GM19328 (cell line): Measurements from ENCODE around the gene AR.

Experiments used
- ATAC-seq: cut with Tn5 transposase; IDR thresholded peaks from one replicate; pipeline ENCODE4 v1.9.1; 2021; ENCODE audit warnings: mild to moderate bottlenecking, moderate library complexity; ENCODE audit not compliant: unreplicated experiment

Gene AR

GRCh38 chrX:67543818-67544217 is at the start of gene AR:
Gene AR, plus strand, starts transcription at chrX:67544021. Its CDS starts 1,126 bp downstream, at chrX:67545147.
- ATAC-seq: no peak

GRCh38 chrX:67500617-67501016 is 43.2 kb upstream of the AR start:
- ATAC-seq: no peak

- no peak for ATAC-seq
Observed at GRCh38 chrX:67503004-67503403, 40.8 kb upstream of the AR start.

- no peak for ATAC-seq
Observed at GRCh38 chrX:67503453-67503852, 40.4 kb upstream of the AR start.

GRCh38 chrX:67520671-67521070 is 23.1 kb upstream of the AR start:
- no peak for ATAC-seq

- no peak for ATAC-seq
Observed at GRCh38 chrX:67523002-67523681, 20.7 kb upstream of the AR start.

- ATAC-seq: no peak
Observed at GRCh38 chrX:67523932-67524331, 19.9 kb upstream of the AR start.

GRCh38 chrX:67524428-67524827 is 19.4 kb upstream of the AR start:
- no peak for ATAC-seq

- ATAC-seq: no peak
Observed at GRCh38 chrX:67524950-67525691, 18.7 kb upstream of the AR start.

GRCh38 chrX:67536564-67536963 is 7.3 kb upstream of the AR start:
- no peak for ATAC-seq

- no peak for ATAC-seq
Observed at GRCh38 chrX:67538383-67538782, 5.4 kb upstream of the AR start.

- no peak for ATAC-seq
Observed at GRCh38 chrX:67544281-67545035, 637 bp downstream of the AR start.

GRCh38 chrX:67545036-67545821 is 1.4 kb downstream of the AR start:
- ATAC-seq: no peak

- no peak for ATAC-seq
Observed at GRCh38 chrX:67545893-67546495, 2.2 kb downstream of the AR start.

- no peak for ATAC-seq
Observed at GRCh38 chrX:67546496-67547423, 2.9 kb downstream of the AR start.

GRCh38 chrX:67555578-67556203 is 11.9 kb downstream of the AR start:
- ATAC-seq: no peak

- no peak for ATAC-seq
Observed at GRCh38 chrX:67558267-67558666, 14.4 kb downstream of the AR start.

- ATAC-seq: no peak
Observed at GRCh38 chrX:67563469-67564448, 19.9 kb downstream of the AR start.
